GM18499 (cell line): ENCODE results near the gene MYLK4.

Experiments
- ATAC-seq: cut with Tn5 transposase; IDR thresholded peaks from one replicate; pipeline ENCODE4 v1.9.1; 2021; ENCODE audit warnings: moderate number of reproducible peaks; ENCODE audit not compliant: insufficient read depth, unreplicated experiment

MYLK4 gene

GRCh38 chr6:2713473-2714110 lies 37.1 kb downstream of the MYLK4 start:
- no peak for ATAC-seq

- ATAC-seq, result no peak
Measured at GRCh38 chr6:2712102-2712501, 38.6 kb downstream of the MYLK4 start.

GRCh38 chr6:2710412-2710811 lies 40.3 kb downstream of the MYLK4 start:
- no peak for ATAC-seq

GRCh38 chr6:2708456-2708855 lies 42.3 kb downstream of the MYLK4 start:
- ATAC-seq, result no peak

- ATAC-seq, result no peak
Measured at GRCh38 chr6:2706558-2706957, 44.2 kb downstream of the MYLK4 start.

GRCh38 chr6:2705256-2705655 lies 45.5 kb downstream of the MYLK4 start:
- no peak for ATAC-seq

GRCh38 chr6:2697291-2697690 lies 53.4 kb downstream of the MYLK4 start:
- no peak for ATAC-seq

- no peak for ATAC-seq
Measured at GRCh38 chr6:2695454-2696095, 55.1 kb downstream of the MYLK4 start.

- no peak for ATAC-seq
Measured at GRCh38 chr6:2693231-2693630, 57.5 kb downstream of the MYLK4 start.

- no peak for ATAC-seq
Measured at GRCh38 chr6:2688401-2689064, 62.2 kb downstream of the MYLK4 start.

- ATAC-seq, result no peak
Measured at GRCh38 chr6:2687456-2687855, 63.3 kb downstream of the MYLK4 start.

GRCh38 chr6:2686515-2686914 lies 64.2 kb downstream of the MYLK4 start:
- no peak for ATAC-seq

- ATAC-seq, result no peak
Measured at GRCh38 chr6:2684766-2685754, 65.7 kb downstream of the MYLK4 start.

- ATAC-seq, result no peak
Measured at GRCh38 chr6:2684103-2684749, 66.5 kb downstream of the MYLK4 start.

- no peak for ATAC-seq
Measured at GRCh38 chr6:2680264-2680922, 70.3 kb downstream of the MYLK4 start.

GRCh38 chr6:2677080-2677593 lies 73.6 kb downstream of the MYLK4 start:
- no peak for ATAC-seq

GRCh38 chr6:2676048-2676447 lies 74.7 kb downstream of the MYLK4 start:
- ATAC-seq, result no peak

- ATAC-seq, result no peak
Measured at GRCh38 chr6:2674857-2675256, 75.9 kb downstream of the MYLK4 start.

GRCh38 chr6:2669067-2669700 lies 81.5 kb downstream of the MYLK4 start:
- ATAC-seq, result no peak
